HCT116 (cell line): ENCODE data around the gene SEMA5B. TPM values are rescaled to one million over a fixed set of nuclear protein-coding genes. Genes with fewer than 3 reads are reported as not detected.

Source experiments
- ATAC-seq: fragments of 200-7000 bp; cut with Tn5 transposase; 2 replicates; pipeline ENCODE4 v1.9.1; 2020; ENCODE audit warnings: mild to moderate bottlenecking, moderate library complexity
- BruUV-seq: library from RNA; stranded (reverse); fragments of 400-500 nt; replicated peaks from 2 replicates; lab custom pipeline; 2021; lab: Mats Ljungman, UMichigan
- CTCF ChIA-PET: fragments of 300-600 bp; sonication (Branson Sonifier 250); formaldehyde crosslinking; loops from one replicate; lab custom pipeline; 2021; ENCODE audit warnings: antibody characterized with exemption; lab: Charles Lee
- POLR2A ChIA-PET: fragments of 300-600, 350-600 bp; sonication (Branson Sonifier 250); formaldehyde crosslinking; loops from one replicate; lab custom pipeline; 2021; ENCODE audit warnings: antibody characterized with exemption; lab: Charles Lee
- RAD21 ChIA-PET, 2 experiments: fragments of 300-600 bp; sonication (Branson Sonifier 250); formaldehyde crosslinking; loops; one replicate each; lab custom pipeline; 2023; ENCODE audit warnings: low total read pairs in 2 of 2; ENCODE audit not compliant: uncharacterized antibody in 2 of 2, unreplicated experiment in 2 of 2, low non-redundant PET in 1 of 2; lab: Charles Lee
- DNase-seq: peaks from one replicate; pipeline ENCODE4 v3.0.0-alpha.2; 2010; ENCODE audit warnings: low read depth, low spot score
- H2AFZ ChIP-seq: fragments of 200-600 bp; shearing (Covaris generic), sonication (generic); 2 replicates; pipeline ENCODE4 v1.6.1; 2017; ENCODE audit warnings: low read depth, mixed run types, mixed read lengths, antibody characterized with exemption, low read length; ENCODE audit not compliant: poor library complexity, severe bottlenecking
- H3K27ac ChIP-seq: 2 replicates; pipeline ENCODE4 v1.5.1; 2012; ENCODE audit warnings: low read depth, low read length
- H3K27me3 ChIP-seq: fragments of 200-600 bp; sonication (generic); 2 replicates; pipeline ENCODE4 v1.6.1; 2016; ENCODE audit warnings: mixed run types, low read length, mixed read lengths; ENCODE audit not compliant: insufficient read depth
- H3K36me3 ChIP-seq, 2 experiments: fragments of 200-500 bp in 1 of 2; fragments of 200-600 bp in 1 of 2; sonication (Bioruptor generic) in 1 of 2; sonication (generic) in 1 of 2; 2 replicates each; pipeline versions ENCODE4 v1.5.1 to v1.6.1; 2014 to 2016; ENCODE audit warnings: low read length in 2 of 2, inconsistent platforms in 1 of 2, mixed read lengths in 1 of 2, mixed run types in 1 of 2; ENCODE audit not compliant: insufficient read depth in 2 of 2, control insufficient read depth in 1 of 2
- H3K4me1 ChIP-seq, 2 experiments: fragments of 200-600 bp in 1 of 2; sonication (generic) in 1 of 2; 2 replicates each; pipeline versions ENCODE4 v1.5.1 to v1.6.1; 2012 to 2017; ENCODE audit warnings: low read length in 2 of 2, inconsistent platforms in 1 of 2, mild to moderate bottlenecking in 1 of 2, mixed read lengths in 1 of 2, mixed run types in 1 of 2, moderate library complexity in 1 of 2; ENCODE audit not compliant: insufficient read depth in 2 of 2, control insufficient read depth in 1 of 2
- H3K4me2 ChIP-seq: fragments of 200-600 bp; sonication (generic); 2 replicates; pipeline ENCODE4 v1.6.1; 2017; ENCODE audit warnings: mixed run types, low read length, mixed read lengths
- H3K4me3 ChIP-seq, 2 experiments: fragments of 200-600 bp in 1 of 2; sonication (generic) in 1 of 2; replicated peaks in 1 of 2; 2 replicates each; pipeline ENCODE4 v1.5.1; 2011 to 2016; ENCODE audit warnings: low read length in 2 of 2, control low read depth in 1 of 2, low read depth in 1 of 2, mild to moderate bottlenecking in 1 of 2, mixed read lengths in 1 of 2, mixed run types in 1 of 2
- H3K79me2 ChIP-seq: fragments of 200-600 bp; sonication (generic); 2 replicates; pipeline ENCODE4 v1.6.1; 2017; ENCODE audit warnings: mild to moderate bottlenecking, mixed run types, low read length, moderate library complexity, mixed read lengths; ENCODE audit not compliant: insufficient read depth
- H3K9ac ChIP-seq: fragments of 200-600 bp; sonication (generic); 2 replicates; pipeline ENCODE4 v1.6.1; 2016; ENCODE audit warnings: low read length, mixed read lengths
- H3K9me2 ChIP-seq: fragments of 200-600 bp; sonication (generic), shearing (Covaris generic); 2 replicates; pipeline ENCODE4 v1.6.1; 2017; ENCODE audit warnings: mixed run types, mild to moderate bottlenecking, moderate library complexity; ENCODE audit not compliant: insufficient read depth
- H3K9me3 ChIP-seq, 2 experiments: fragments of 200-500 bp in 1 of 2; fragments of 200-600 bp in 1 of 2; sonication (Bioruptor generic) in 1 of 2; sonication (generic) in 1 of 2; 2 replicates each; pipeline ENCODE4 v1.6.1; 2014 to 2017; ENCODE audit warnings: low read length in 2 of 2, mixed read lengths in 2 of 2, inconsistent platforms in 1 of 2, low read depth in 1 of 2, mild to moderate bottlenecking in 1 of 2, mixed run types in 1 of 2, moderate library complexity in 1 of 2; ENCODE audit not compliant: control insufficient read depth in 1 of 2, insufficient read depth in 1 of 2
- H4K20me1 ChIP-seq: fragments of 200-600 bp; sonication (generic), shearing (Covaris generic); 2 replicates; pipeline ENCODE4 v1.6.1; 2017; ENCODE audit warnings: mixed run types, mild to moderate bottlenecking, moderate library complexity; ENCODE audit not compliant: insufficient read depth
- CEBPB ChIP-seq: IDR thresholded peaks from 2 replicates; pipeline ENCODE4 v1.6.1; 2012; ENCODE audit warnings: low read depth
- EGR1 ChIP-seq: IDR thresholded peaks from 2 replicates; pipeline ENCODE4 v1.6.1; 2012; ENCODE audit warnings: low read depth
- EZH2 ChIP-seq: fragments of 200-600 bp; sonication (generic); IDR thresholded peaks from 2 replicates; pipeline ENCODE4 v1.6.1; 2017; ENCODE audit warnings: antibody characterized with exemption, mixed run types
- FOSL1 ChIP-seq: IDR thresholded peaks from 2 replicates; pipeline ENCODE4 v1.6.1; 2012; ENCODE audit warnings: low read depth
- JUND ChIP-seq: IDR thresholded peaks from 2 replicates; pipeline ENCODE4 v1.6.1; 2012
- POLR2A ChIP-seq: IDR thresholded peaks from 2 replicates; pipeline ENCODE4 v1.7.0; 2011; ENCODE audit warnings: borderline replicate concordance; ENCODE audit not compliant: insufficient read depth, insufficient read length; ENCODE audit errors: extremely low read depth
- POLR2AphosphoS5 ChIP-seq: IDR thresholded peaks from 2 replicates; pipeline ENCODE4 v1.6.1; 2011; ENCODE audit warnings: mild to moderate bottlenecking, low read depth, low read length, moderate library complexity
- SIN3A ChIP-seq: IDR thresholded peaks from 2 replicates; pipeline ENCODE4 v1.6.1; 2012; ENCODE audit warnings: low read depth
- SRF ChIP-seq: IDR thresholded peaks from 2 replicates; pipeline ENCODE4 v1.6.1; 2012; ENCODE audit warnings: low read depth
- TCF7L2 ChIP-seq: IDR thresholded peaks from 2 replicates; pipeline ENCODE4 v1.7.0; 2011; ENCODE audit warnings: borderline replicate concordance, inconsistent platforms; ENCODE audit not compliant: insufficient read depth, insufficient read length; ENCODE audit errors: extremely low read depth
- YY1 ChIP-seq: IDR thresholded peaks from 2 replicates; pipeline ENCODE4 v1.6.1; 2011; ENCODE audit warnings: low read length, low read depth, moderate library complexity, mild to moderate bottlenecking; ENCODE audit not compliant: insufficient replicate concordance; ENCODE audit errors: extremely low read depth
- ZNF274 ChIP-seq: fragments of 200-500 bp; sonication (Bioruptor generic); IDR thresholded peaks from 2 replicates; pipeline ENCODE4 v1.6.1; 2014; ENCODE audit warnings: mild to moderate bottlenecking, low read depth, low read length, inconsistent platforms
- intact Hi-C: fragments of 100-400 bp; cut with micrococcal nuclease; formaldehyde crosslinking; loops from 2 replicates; pipeline ENCODE4 v1.10.0; 2022
- total RNA-seq: library from RNA; stranded (reverse); gene quantifications from one replicate; pipeline ENCODE4 v1.2.1, GENCODE V29; 2021; ENCODE audit not compliant: unreplicated experiment
- TF ChIP-seq, protein P1 (sequence below): IDR thresholded peaks from 2 replicates; pipeline ENCODE4 v1.6.1; 2012
- TF ChIP-seq, protein P2 (sequence below): IDR thresholded peaks from 2 replicates; pipeline ENCODE4 v1.6.1; 2011; ENCODE audit warnings: mild to moderate bottlenecking, low read length, moderate library complexity; ENCODE audit not compliant: insufficient replicate concordance; ENCODE audit errors: extremely low read depth

Gene SEMA5B
- total RNA-seq, 1 experiment from 2014 or later = 0.15 TPM

DNA sequence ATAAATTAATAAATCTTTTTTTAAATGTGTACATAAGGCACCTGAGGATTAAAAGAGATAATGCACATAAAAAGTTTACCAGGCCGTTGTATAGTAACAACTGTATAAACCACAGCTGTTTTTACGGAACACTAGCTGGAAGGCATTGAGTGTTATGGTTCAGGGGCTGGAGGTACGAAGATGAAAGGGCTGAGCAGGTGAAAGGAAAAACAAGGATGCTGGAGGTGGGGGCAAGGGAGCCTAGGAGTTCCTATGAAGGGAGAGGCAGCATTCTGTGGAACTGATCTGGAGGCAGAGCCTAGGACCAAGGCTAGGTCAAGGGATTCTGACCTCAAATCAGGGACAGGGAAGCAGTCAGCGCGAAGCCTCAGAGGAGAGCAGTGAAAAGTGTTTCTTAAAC, 8.0 kb downstream of the SEMA5B start:
- intact Hi-C loops = no loop called here
- H3K4me2 ChIP-seq = no peak overlapping the region
- ChIA-PET CTCF (no interaction called here), RAD21 (no interaction called here)
- BruUV-seq = no TSS peak
- no peaks in the 10 kb centered on the region for H3K9me3 ChIP-seq
- H3K27me3 ChIP-seq = peaks cover 27% of the 10 kb centered on the region; the same call in 1 of the 2 replicates
- H3K36me3 ChIP-seq = no peaks in the 10 kb centered on the region
- H3K4me1 ChIP-seq = no peaks in the 10 kb centered on the region
- H3K9ac ChIP-seq = no peak overlapping the region
- no peaks in the 10 kb centered on the region for H3K79me2 ChIP-seq
- TF ChIP-seq, protein P1, sequence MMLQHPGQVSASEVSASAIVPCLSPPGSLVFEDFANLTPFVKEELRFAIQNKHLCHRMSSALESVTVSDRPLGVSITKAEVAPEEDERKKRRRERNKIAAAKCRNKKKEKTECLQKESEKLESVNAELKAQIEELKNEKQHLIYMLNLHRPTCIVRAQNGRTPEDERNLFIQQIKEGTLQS = no peak
- no peak for TF ChIP-seq YY1
- no peak for TF ChIP-seq EZH2
- no peak for TF ChIP-seq SRF
- no peak for TF ChIP-seq TCF7L2
- no peak for TF ChIP-seq EGR1
- TF ChIP-seq POLR2AphosphoS5 = no peak
- TF ChIP-seq CEBPB = no peak
- TF ChIP-seq POLR2A = no peak
- TF ChIP-seq SIN3A = no peak
- TF ChIP-seq FOSL1 = no peak
- TF ChIP-seq, protein P2, sequence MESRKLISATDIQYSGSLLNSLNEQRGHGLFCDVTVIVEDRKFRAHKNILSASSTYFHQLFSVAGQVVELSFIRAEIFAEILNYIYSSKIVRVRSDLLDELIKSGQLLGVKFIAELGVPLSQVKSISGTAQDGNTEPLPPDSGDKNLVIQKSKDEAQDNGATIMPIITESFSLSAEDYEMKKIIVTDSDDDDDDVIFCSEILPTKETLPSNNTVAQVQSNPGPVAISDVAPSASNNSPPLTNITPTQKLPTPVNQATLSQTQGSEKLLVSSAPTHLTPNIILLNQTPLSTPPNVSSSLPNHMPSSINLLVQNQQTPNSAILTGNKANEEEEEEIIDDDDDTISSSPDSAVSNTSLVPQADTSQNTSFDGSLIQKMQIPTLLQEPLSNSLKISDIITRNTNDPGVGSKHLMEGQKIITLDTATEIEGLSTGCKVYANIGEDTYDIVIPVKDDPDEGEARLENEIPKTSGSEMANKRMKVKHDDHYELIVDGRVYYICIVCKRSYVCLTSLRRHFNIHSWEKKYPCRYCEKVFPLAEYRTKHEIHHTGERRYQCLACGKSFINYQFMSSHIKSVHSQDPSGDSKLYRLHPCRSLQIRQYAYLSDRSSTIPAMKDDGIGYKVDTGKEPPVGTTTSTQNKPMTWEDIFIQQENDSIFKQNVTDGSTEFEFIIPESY = no peak
- TF ChIP-seq ZNF274 = no peak
- no peak for TF ChIP-seq JUND
- TF ChIP-seq, all 23 proteins: peak for 0
- H2AFZ ChIP-seq = no peak overlapping the region
- POLR2A ChIA-PET = no interaction called here
- H3K9me2 ChIP-seq = no peaks in the 10 kb centered on the region
- no peak overlapping the region for H3K27ac ChIP-seq
- no peak overlapping the region for H3K4me3 ChIP-seq
- no peaks in the 10 kb centered on the region for H4K20me1 ChIP-seq
- ATAC-seq (no peak), DNase-seq (no peak)
